T-cell (primary cell): ENCODE results near the gene FASN. TPM values are rescaled to one million over a fixed set of nuclear protein-coding genes. Genes with fewer than 3 reads are reported as not detected.
"Not testable (repeated sequence)": the region's sequence is repeated elsewhere in the genome, so short reads cannot be mapped to it uniquely, and the experiment has no call there.

Source experiments
- ATAC-seq, 4 experiments: fragments of 200-7000 bp in 3 of 4; fragments of 150-1000 bp in 1 of 4; cut with Tn5 transposase; replicated peaks in 1 of 4; 1 replicate in 3 of 4; 2 replicates in 1 of 4; pipeline ENCODE4 v1.10.0; 2021; ENCODE audit warnings: moderate library complexity in 3 of 4, mild to moderate bottlenecking in 2 of 4, moderate number of reproducible peaks in 1 of 4
- CTCF ChIA-PET, 2 donors: fragments of 300-600 bp; sonication (Branson Sonifier 250); formaldehyde crosslinking; loops; one replicate each; lab custom pipeline; 2022; ENCODE audit warnings: antibody characterized with exemption in 2 of 2; lab: Charles Lee
- POLR2A ChIA-PET, 2 donors: fragments of 300-600 bp; sonication (Branson Sonifier 250); formaldehyde crosslinking; loops; one replicate each; lab custom pipeline; 2022; ENCODE audit warnings: antibody characterized with exemption in 2 of 2; lab: Charles Lee
- DNase-seq, 35 experiments: peaks; one replicate each; pipeline versions ENCODE4 v3.0.0 to v3.0.0-alpha.2; 2013 to 2023
- H3K27ac ChIP-seq: one replicate; pipeline ENCODE4 v1.5.1; 2013; ENCODE audit warnings: low read length
- H3K27me3 ChIP-seq, 2 experiments: replicated peaks in 1 of 2; 1 replicate in 1 of 2; 2 replicates in 1 of 2; pipeline versions ENCODE4 v1.6.1 to v1.7.0; 2013; ENCODE audit warnings: low read length in 1 of 2, mixed read lengths in 1 of 2; ENCODE audit not compliant: control insufficient read depth in 2 of 2, insufficient read depth in 2 of 2; ENCODE audit errors: extremely low read depth in 1 of 2
- H3K36me3 ChIP-seq, 2 donors: 1 replicate in 1 of 2; 2 replicates in 1 of 2; pipeline versions ENCODE4 v1.6.1 to v1.7.0; 2013; ENCODE audit warnings: low read length in 1 of 2; ENCODE audit not compliant: control insufficient read depth in 2 of 2, insufficient read depth in 1 of 2; ENCODE audit errors: extremely low read depth in 1 of 2
- H3K4me1 ChIP-seq, 2 experiments: 1 replicate in 1 of 2; 2 replicates in 1 of 2; pipeline versions ENCODE4 v1.6.1 to v1.7.0; 2013; ENCODE audit warnings: low read length in 2 of 2, mixed read lengths in 1 of 2; ENCODE audit not compliant: insufficient read depth in 2 of 2, control insufficient read depth in 1 of 2; ENCODE audit errors: extremely low read depth in 1 of 2
- H3K4me3 ChIP-seq, 2 donors: 1 replicate in 1 of 2; 2 replicates in 1 of 2; pipeline versions ENCODE4 v1.5.1 to v1.7.0; 2013; ENCODE audit warnings: mild to moderate bottlenecking in 2 of 2, low read length in 1 of 2, moderate library complexity in 1 of 2; ENCODE audit not compliant: control insufficient read depth in 1 of 2; ENCODE audit errors: extremely low read depth in 1 of 2
- H3K9me3 ChIP-seq: 2 replicates; pipeline ENCODE4 v1.7.0; 2013
- H3K27ac Mint-ChIP-seq, 2 donors: one replicate each; pipeline ENCODE4 v1.8.0; 2020 to 2021; ENCODE audit warnings: mild to moderate bottlenecking in 2 of 2, mixed read lengths in 2 of 2
- H3K27me3 Mint-ChIP-seq, 2 donors: one replicate each; pipeline ENCODE4 v1.8.0; 2021 to 2022; ENCODE audit warnings: mixed read lengths in 2 of 2
- H3K36me3 Mint-ChIP-seq: one replicate; pipeline ENCODE4 v1.8.0; 2021; ENCODE audit warnings: mixed read lengths
- H3K4me1 Mint-ChIP-seq, 3 donors: one replicate each; pipeline ENCODE4 v1.8.0; 2020 to 2022; ENCODE audit warnings: mixed read lengths in 3 of 3, mild to moderate bottlenecking in 1 of 3
- H3K4me3 Mint-ChIP-seq, 3 donors: one replicate each; pipeline ENCODE4 v1.8.0; 2020 to 2022; ENCODE audit warnings: mild to moderate bottlenecking in 3 of 3, mixed read lengths in 3 of 3, moderate library complexity in 3 of 3
- H3K9me3 Mint-ChIP-seq, 3 donors: one replicate each; pipeline ENCODE4 v1.8.0; 2020 to 2022; ENCODE audit warnings: mixed read lengths in 3 of 3
- WGBS: methylation state at CpG from one replicate; pipeline ENCODE4 v1.1.5; 2013; ENCODE audit warnings: missing lambda C conversion rate; ENCODE audit not compliant: insufficient coverage; 5-methylcytosine and 5-hydroxymethylcytosine counted together
- total RNA-seq, 35 experiments: library from RNA in 6 of 35; stranded (reverse) in 6 of 35; fragments of 120-200 nt in 1 of 35; gene quantifications; one replicate each; pipeline versions ENCODE4 v1.2.1 to v1.2.4 and lab custom pipeline; 2013 to 2026

Gene FASN
- total RNA-seq (100 to 1,000 TPM in 2 of 5 donors, 10 to 100 TPM in 3; 48.2 to 144 (median 52.5) TPM), total RNA-seq (lab: John Stamatoyannopoulos, UW) (55.3 to 656 (median 180) reads per million in 29 experiments)
- 17.3 TPM for total RNA-seq (2013)

DNA sequence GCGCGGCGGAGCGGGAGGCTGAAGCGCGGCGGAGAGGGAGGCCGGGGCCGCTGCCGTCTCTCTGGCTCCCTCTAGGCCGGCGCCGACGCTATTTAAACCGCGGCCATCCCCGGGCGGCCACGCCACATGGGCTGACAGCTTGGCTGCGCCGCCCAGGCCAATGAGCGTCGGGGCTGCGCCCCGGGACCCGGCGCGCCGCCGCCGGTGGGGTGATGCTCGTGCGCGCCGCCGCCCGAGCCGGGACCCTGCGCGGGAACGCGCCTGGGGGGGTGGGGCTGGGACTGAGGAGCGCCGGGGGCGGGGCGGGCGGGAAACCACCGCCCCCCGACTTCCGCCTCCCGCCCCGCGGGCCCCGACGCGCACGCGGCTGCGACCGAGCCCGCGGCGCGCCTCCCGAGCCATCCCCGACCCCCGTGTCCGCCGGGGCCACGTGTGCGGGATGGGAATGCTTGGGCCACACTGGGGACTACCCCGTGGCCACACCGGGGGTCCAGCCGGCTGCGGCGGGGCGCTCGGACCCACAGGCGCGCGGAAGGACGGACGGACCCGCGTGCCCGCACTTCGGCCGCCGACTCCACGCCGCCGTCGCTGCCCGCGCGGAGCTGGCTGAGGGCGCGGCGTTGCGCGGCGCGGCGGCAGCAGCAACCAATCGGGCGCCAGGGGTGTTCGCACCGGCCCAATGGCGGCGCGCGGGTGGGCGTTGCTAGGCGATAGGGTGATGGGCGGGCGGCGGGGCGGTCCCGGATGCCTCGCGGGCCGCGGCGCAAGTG is at the start of gene FASN:
TSS of gene FASN (minus strand) at position 68 of the 770 bp plus-strand sequence. CDS start 1,791 bp downstream, outside the sequence.
- Histone ChIP-seq H3K4me1 (peaks cover 10 to 28% of the 10 kb centered on the region in 2 experiments), H3K27me3 (no peaks in the 10 kb centered on the region), H3K9me3 (no peaks in the 10 kb centered on the region), H3K27ac (peak within 1 kb of the TSS; percentile 81), H3K36me3 (peaks cover 18 to 22% of the 10 kb centered on the region in 2 donors), H3K4me3 (peak within 1 kb of the TSS; percentile 47 to 57)
- Mint-ChIP-seq H3K4me3 (peak within 1 kb of the TSS; percentile 58 to 71 (median 64)), H3K27ac (no peak within 1 kb of the TSS), H3K27me3 (no peaks in the 10 kb centered on the region), H3K36me3 (peaks cover under 1% of the 10 kb centered on the region), H3K9me3 (no peaks in the 10 kb centered on the region), H3K4me1 (peaks cover 4 to 13% (median 10%) of the 10 kb centered on the region in 3 donors)
- POLR2A ChIA-PET, result interaction anchor here in 1 of 2 donors (0.6 kb wide), 1 partner anchor 1950 kb away, joined by 8 read pairs; no protein-coding TSS in a partner anchor
- CTCF ChIA-PET, result interaction anchor here in 1 of 2 donors (0.7 to 1.3 kb wide), 4 partner anchors 28 to 72 kb away, joined by 3 to 4 read pairs (median 4); partner anchors contain the start of gene DCXR
- ATAC-seq, result peak; percentile 82 to 87 (median 85)
- WGBS, result under 1% methylated on average over 105 of the region's 124 CpGs
- peak; percentile 78 to 95 (median 87) for DNase-seq

DNA sequence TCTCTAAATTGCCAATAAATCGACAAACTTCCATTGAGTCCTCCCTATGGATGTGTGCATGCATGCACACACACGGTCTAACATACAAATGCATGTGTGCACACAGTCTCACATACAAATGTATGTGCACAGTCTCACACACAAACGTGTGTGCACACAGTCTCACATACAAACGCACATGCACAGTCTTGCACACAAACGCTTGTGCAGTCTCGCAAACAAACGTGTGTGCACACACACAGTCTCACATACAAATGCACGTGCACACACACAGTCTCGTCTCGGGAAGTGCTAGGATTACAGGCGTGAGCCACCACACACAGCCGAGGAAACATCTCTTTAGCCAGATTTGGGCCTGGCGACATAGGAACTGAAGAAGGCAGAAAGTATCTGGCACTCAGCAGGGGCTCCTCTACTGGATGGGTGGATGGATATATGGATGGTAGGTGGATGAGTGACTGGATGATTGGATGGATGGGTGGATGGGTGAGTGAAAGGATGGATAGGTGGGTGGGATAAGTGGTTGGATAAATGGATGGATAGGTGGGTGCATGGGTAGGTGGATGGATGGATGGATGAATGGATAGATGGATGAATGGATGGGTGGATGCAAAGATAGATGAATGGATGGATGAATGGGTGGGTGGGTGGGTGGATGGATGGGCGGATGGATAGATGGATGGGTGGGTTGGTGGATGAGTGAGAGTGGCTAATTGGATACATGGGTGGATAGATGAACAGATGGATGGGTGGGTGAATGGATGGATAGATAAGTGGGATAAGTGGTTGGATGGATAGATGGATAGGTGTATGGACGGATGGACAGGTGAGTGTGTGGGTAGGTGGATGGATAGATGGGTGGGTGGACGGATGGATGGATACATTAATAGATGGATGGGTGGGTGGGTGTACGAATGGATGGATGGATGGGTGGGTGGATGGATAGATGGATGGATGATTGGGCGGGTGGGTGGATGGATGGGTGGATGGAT is 48.9 kb upstream of the FASN start:
- ChIA-PET CTCF (no interaction called here), POLR2A (no interaction called here)
- H3K36me3 ChIP-seq, result no peaks in the 10 kb centered on the region
- Mint-ChIP-seq H3K4me1 (no peaks in the 10 kb centered on the region), H3K9me3 (no peaks in the 10 kb centered on the region), H3K27ac (no peak overlapping the region), H3K36me3 (peaks cover 9% of the 10 kb centered on the region), H3K27me3 (no peaks in the 10 kb centered on the region), H3K4me3 (no peak overlapping the region)
- DNase-seq (no peak), ATAC-seq (no peak)
- H3K4me3 ChIP-seq, result no peak overlapping the region
- H3K4me1 ChIP-seq, result no peaks in the 10 kb centered on the region
- no peaks in the 10 kb centered on the region for H3K27me3 ChIP-seq
- H3K27ac ChIP-seq, result no peak overlapping the region
- 93% methylated on average over 18 of the region's 18 CpGs for WGBS
- H3K9me3 ChIP-seq, result no peaks in the 10 kb centered on the region

- Mint-ChIP-seq H3K36me3 (peaks cover 9% of the 10 kb centered on the region), H3K4me1 (no peaks in the 10 kb centered on the region), H3K27ac (no peak overlapping the region), H3K4me3 (no peak overlapping the region), H3K27me3 (no peaks in the 10 kb centered on the region), H3K9me3 (no peaks in the 10 kb centered on the region)
- Histone ChIP-seq H3K9me3 (no peaks in the 10 kb centered on the region), H3K27ac (no peak overlapping the region), H3K27me3 (no peaks in the 10 kb centered on the region), H3K4me1 (no peaks in the 10 kb centered on the region), H3K36me3 (no peaks in the 10 kb centered on the region), H3K4me3 (no peak overlapping the region)
- 94% methylated on average over 11 of the region's 13 CpGs for WGBS
- ATAC-seq, result no peak
- no peak for DNase-seq
- ChIA-PET CTCF (interaction anchor here in 1 of 2 donors (1.3 kb wide), 1 partner anchor 116 kb away, joined by 3 read pairs; no protein-coding TSS in a partner anchor), POLR2A (interaction anchor here in 1 of 2 donors (0.6 kb wide), 1 partner anchor 19 kb away, joined by 5 read pairs; no protein-coding TSS in a partner anchor)
Observed at GRCh38 chr17:82145550-82146155, 47.6 kb upstream of the FASN start.

DNA sequence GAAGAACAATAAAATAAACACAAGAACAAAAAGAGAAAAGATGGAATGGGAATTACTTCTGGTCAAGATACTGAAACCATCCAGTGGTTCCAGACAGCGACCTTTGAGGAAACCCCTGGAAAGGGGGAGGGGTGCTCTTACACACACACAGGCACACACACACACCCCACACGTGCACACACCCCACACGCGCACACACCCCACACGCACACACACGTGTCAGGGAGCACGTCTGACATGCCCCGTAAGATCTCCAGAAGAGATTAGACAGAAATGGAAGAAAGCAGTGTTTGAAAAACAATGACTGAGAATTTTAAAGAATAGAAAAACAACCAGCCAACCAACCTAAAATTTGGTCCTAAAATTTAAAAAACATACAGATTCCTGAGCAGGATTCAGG is 45.3 kb upstream of the FASN start:
- ChIA-PET CTCF (no interaction called here), POLR2A (interaction anchor here in 1 of 2 donors (0.6 kb wide), 1 partner anchor 30 kb away, joined by 5 read pairs; no protein-coding TSS in a partner anchor)
- DNase-seq (no peak), ATAC-seq (no peak)
- Histone ChIP-seq H3K36me3 (peaks cover 0 to 4% of the 10 kb centered on the region in 2 donors), H3K4me1 (no peaks in the 10 kb centered on the region), H3K9me3 (no peaks in the 10 kb centered on the region), H3K27me3 (no peaks in the 10 kb centered on the region), H3K4me3 (no peak overlapping the region), H3K27ac (no peak overlapping the region)
- Mint-ChIP-seq H3K4me3 (no peak overlapping the region), H3K9me3 (no peaks in the 10 kb centered on the region), H3K27me3 (no peaks in the 10 kb centered on the region), H3K36me3 (peaks cover 13% of the 10 kb centered on the region), H3K27ac (no peak overlapping the region), H3K4me1 (no peaks in the 10 kb centered on the region)
- WGBS, result no CpG with 5 or more reads among the region's 8 CpGs

DNA sequence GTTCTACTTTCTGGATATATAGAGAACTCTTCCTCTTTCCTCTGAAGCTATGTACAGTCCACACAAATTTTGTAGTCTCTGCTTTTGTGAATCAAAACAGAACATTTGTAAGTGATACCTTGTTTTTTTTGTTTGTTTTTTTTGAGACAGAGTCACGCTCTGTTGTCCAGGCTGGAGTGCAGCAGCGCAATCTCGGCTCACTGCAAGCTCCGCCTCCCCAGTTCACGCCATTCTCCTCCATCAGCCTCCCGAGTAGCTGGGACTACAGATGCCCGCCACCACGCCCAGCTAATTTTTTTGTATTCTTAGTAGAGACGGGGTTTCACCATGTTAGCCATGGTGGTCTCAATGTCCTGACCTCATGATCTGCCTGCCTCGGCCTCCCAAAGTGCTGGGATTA is 41.9 kb upstream of the FASN start:
- ATAC-seq, H3K27me3 Mint-ChIP-seq, H3K27ac Mint-ChIP-seq, H3K27ac ChIP-seq, H3K27me3 ChIP-seq, POLR2A ChIA-PET, H3K4me3 Mint-ChIP-seq, H3K4me1 Mint-ChIP-seq, DNase-seq, CTCF ChIA-PET, H3K4me3 ChIP-seq, H3K9me3 Mint-ChIP-seq, H3K9me3 ChIP-seq, H3K4me1 ChIP-seq, H3K36me3 Mint-ChIP-seq, H3K36me3 ChIP-seq: not testable (repeated sequence)
- 93% methylated on average over 9 of the region's 10 CpGs for WGBS
